GM23338 (cell line): Measurements from ENCODE around the gene CCNK. TPM values are rescaled to one million over a fixed set of nuclear protein-coding genes. Genes with fewer than 3 reads are reported as not detected.
A peak's percentile ranks its signal among the peaks of the same experiment; 100 is the strongest.

Experiments used
- ATAC-seq: fragments of 200-7000 bp; cut with Tn5 transposase; 3 replicates; pipeline ENCODE4 v1.9.1; 2020
- DNase-seq: peaks from one replicate; pipeline ENCODE4 v3.0.0-alpha.2; 2015; ENCODE audit warnings: low spot score
- H2AFZ ChIP-seq: fragments of 200-600 bp; sonication (generic); 2 replicates; pipeline ENCODE4 v1.8.0; 2016; ENCODE audit warnings: antibody characterized with exemption, mild to moderate bottlenecking, moderate library complexity
- H3F3A ChIP-seq: fragments of 200-600 bp; sonication (generic); replicated peaks from 2 replicates; pipeline ENCODE4 v1.8.0; 2017; ENCODE audit warnings: antibody characterized with exemption, mixed run types, low read depth
- H3K27ac ChIP-seq: fragments of 200-600 bp; sonication (generic); 2 replicates; pipeline ENCODE4 v1.6.1; 2016; ENCODE audit warnings: low read depth
- H3K27me3 ChIP-seq: fragments of 200-600 bp; sonication (generic); 2 replicates; pipeline ENCODE4 v1.8.0; 2016; ENCODE audit warnings: mild to moderate bottlenecking, mixed run types, moderate library complexity; ENCODE audit not compliant: insufficient read depth
- H3K36me3 ChIP-seq: fragments of 200-600 bp; sonication (generic); 2 replicates; pipeline ENCODE4 v1.8.0; 2016; ENCODE audit warnings: mild to moderate bottlenecking; ENCODE audit not compliant: insufficient read depth
- H3K4me1 ChIP-seq: fragments of 200-600 bp; sonication (generic); 2 replicates; pipeline ENCODE4 v1.8.0; 2016; ENCODE audit warnings: mild to moderate bottlenecking, moderate library complexity; ENCODE audit not compliant: insufficient read depth
- H3K4me2 ChIP-seq: fragments of 200-600 bp; sonication (generic); 2 replicates; pipeline ENCODE4 v1.7.1; 2017; ENCODE audit warnings: mixed run types
- H3K4me3 ChIP-seq: fragments of 200-600 bp; sonication (generic); 2 replicates; pipeline ENCODE4 v1.6.1; 2016; ENCODE audit warnings: mixed run types
- H3K79me2 ChIP-seq: fragments of 200-600 bp; sonication (generic); replicated peaks from 2 replicates; pipeline ENCODE4 v1.8.0; 2017; ENCODE audit warnings: mild to moderate bottlenecking; ENCODE audit not compliant: insufficient read depth
- H3K9me2 ChIP-seq: fragments of 200-600 bp; sonication (generic); 2 replicates; pipeline ENCODE4 v1.8.0; 2017; ENCODE audit not compliant: insufficient read depth
- H4K20me1 ChIP-seq: fragments of 200-600 bp; sonication (generic); replicated peaks from 2 replicates; pipeline ENCODE4 v1.8.0; 2017; ENCODE audit warnings: mild to moderate bottlenecking; ENCODE audit not compliant: insufficient read depth
- H3K27ac Mint-ChIP-seq: 2 replicates; pipeline ENCODE4 v1.8.0; 2020; ENCODE audit warnings: inconsistent platforms, mild to moderate bottlenecking, moderate library complexity, mixed read lengths
- H3K27me3 Mint-ChIP-seq: 3 replicates; pipeline ENCODE4 v1.8.0; 2022; ENCODE audit warnings: low read depth, mild to moderate bottlenecking, moderate library complexity, mixed read lengths, inconsistent platforms; ENCODE audit not compliant: insufficient read depth, poor library complexity
- H3K36me3 Mint-ChIP-seq: 3 replicates; pipeline ENCODE4 v1.8.0; 2021; ENCODE audit warnings: low read depth, mild to moderate bottlenecking, inconsistent platforms, moderate library complexity, mixed read lengths
- H3K4me1 Mint-ChIP-seq: 3 replicates; pipeline ENCODE4 v1.8.0; 2020; ENCODE audit warnings: mild to moderate bottlenecking, inconsistent platforms, mixed read lengths
- H3K4me3 Mint-ChIP-seq: 3 replicates; pipeline ENCODE4 v1.8.0; 2021; ENCODE audit warnings: moderate library complexity, mild to moderate bottlenecking, inconsistent platforms, mixed read lengths
- H3K9me3 Mint-ChIP-seq: 3 replicates; pipeline ENCODE4 v1.8.0; 2020; ENCODE audit warnings: moderate library complexity, mild to moderate bottlenecking, inconsistent platforms, mixed read lengths
- CREB1 ChIP-seq: fragments of 250-450 bp; sonication (Bioruptor Pico); IDR thresholded peaks from 2 replicates; pipeline ENCODE4 v1.5.0; 2020; ENCODE audit warnings: low read depth, mild to moderate bottlenecking, moderate library complexity
- EZH2 ChIP-seq: fragments of 200-600 bp; sonication (generic); IDR thresholded peaks from one replicate; pipeline ENCODE4 v1.8.0; 2017; ENCODE audit warnings: antibody characterized with exemption, mild to moderate bottlenecking, low read depth; ENCODE audit not compliant: unreplicated experiment
- JUNB ChIP-seq: IDR thresholded peaks from one replicate; pipeline ENCODE4 v1.6.1; 2016; ENCODE audit warnings: antibody characterized with exemption; ENCODE audit not compliant: unreplicated experiment
- NANOG ChIP-seq: IDR thresholded peaks from 2 replicates; pipeline ENCODE4 v1.6.1; 2016; ENCODE audit warnings: antibody characterized with exemption, borderline replicate concordance
- POLR2AphosphoS5 ChIP-seq: IDR thresholded peaks from 2 replicates; pipeline ENCODE4 v1.6.1; 2016; ENCODE audit warnings: antibody characterized with exemption, low read depth
- REST ChIP-seq: IDR thresholded peaks from one replicate; pipeline ENCODE4 v1.6.1; 2018; ENCODE audit warnings: antibody characterized with exemption; ENCODE audit not compliant: unreplicated experiment
- STAT1 ChIP-seq: IDR thresholded peaks from one replicate; pipeline ENCODE4 v1.6.1; 2016; ENCODE audit warnings: antibody characterized with exemption; ENCODE audit not compliant: unreplicated experiment
- ZNF114 ChIP-seq: fragments of 250-450 bp; sonication (Bioruptor Pico); IDR thresholded peaks from 2 replicates; pipeline ENCODE4 v1.5.0; 2020; ENCODE audit warnings: mild to moderate bottlenecking, moderate library complexity
- ZNF331 ChIP-seq: fragments of 250-450 bp; sonication (Bioruptor Pico); IDR thresholded peaks from 2 replicates; pipeline ENCODE4 v1.5.0; 2020; ENCODE audit warnings: low read depth, mild to moderate bottlenecking, moderate library complexity
- polyA plus RNA-seq: library from polyadenylated mRNA; unstranded; fragments of >200 nt; fragmentation: Nextera tagmentation; extraction: Ambion mirVana; gene quantifications from 2 replicates; pipeline ENCODE4 v1.2.1, GENCODE V29; 2016
- total RNA-seq: library from RNA; depleted of rRNA; stranded (reverse); fragments of >200 nt; shearing (Covaris generic); gene quantifications from 2 replicates; pipeline ENCODE4 v1.2.3, GENCODE V29; 2014
- TF ChIP-seq, protein P1 (sequence below), 2 experiments: fragments of 200-600 bp in 1 of 2; sonication (generic) in 1 of 2; conservative IDR thresholded peaks; 2 replicates each; pipeline versions ENCODE4 v1.5.1 to v1.6.1; 2016 to 2017; ENCODE audit warnings: antibody characterized with exemption in 2 of 2, low read depth in 2 of 2, mild to moderate bottlenecking in 2 of 2, moderate library complexity in 1 of 2
- TF ChIP-seq, protein P2 (sequence below): IDR thresholded peaks from 2 replicates; pipeline ENCODE4 v1.6.1; 2016; ENCODE audit warnings: antibody characterized with exemption

The CCNK gene
- total and polyA plus RNA-seq, 2 experiments from 2014 or later: 54.0 to 60.6 TPM

DNA sequence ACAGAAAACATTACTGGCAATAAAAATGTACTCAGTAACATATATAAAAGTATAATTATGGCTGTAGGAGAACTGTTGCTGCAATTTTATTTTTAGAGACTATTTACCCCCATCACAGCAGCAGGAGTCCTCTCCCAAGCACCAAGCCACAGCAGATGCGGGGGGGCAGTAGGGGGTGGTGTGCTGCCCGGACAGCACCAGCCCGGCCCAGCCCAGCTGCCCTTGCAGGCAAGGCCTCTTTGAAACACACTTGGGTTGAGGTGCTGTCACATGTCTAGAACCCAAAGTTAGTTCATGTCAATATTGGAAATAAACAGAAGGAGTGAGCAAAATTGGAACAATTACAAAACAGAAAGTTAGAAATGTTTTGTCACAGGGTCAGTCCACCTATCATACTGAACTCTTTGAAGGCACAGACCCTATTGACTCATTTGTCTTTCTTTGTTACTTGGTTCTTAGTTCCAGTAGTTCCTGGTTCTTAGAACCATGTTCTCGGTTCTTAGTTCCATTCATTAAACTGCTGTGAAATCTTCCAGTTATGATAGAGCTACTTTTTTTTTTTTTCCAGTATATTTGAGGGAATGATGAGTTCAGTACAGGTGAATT is 22.7 kb downstream of the CCNK start (continued):
- TF ChIP-seq, protein P1, sequence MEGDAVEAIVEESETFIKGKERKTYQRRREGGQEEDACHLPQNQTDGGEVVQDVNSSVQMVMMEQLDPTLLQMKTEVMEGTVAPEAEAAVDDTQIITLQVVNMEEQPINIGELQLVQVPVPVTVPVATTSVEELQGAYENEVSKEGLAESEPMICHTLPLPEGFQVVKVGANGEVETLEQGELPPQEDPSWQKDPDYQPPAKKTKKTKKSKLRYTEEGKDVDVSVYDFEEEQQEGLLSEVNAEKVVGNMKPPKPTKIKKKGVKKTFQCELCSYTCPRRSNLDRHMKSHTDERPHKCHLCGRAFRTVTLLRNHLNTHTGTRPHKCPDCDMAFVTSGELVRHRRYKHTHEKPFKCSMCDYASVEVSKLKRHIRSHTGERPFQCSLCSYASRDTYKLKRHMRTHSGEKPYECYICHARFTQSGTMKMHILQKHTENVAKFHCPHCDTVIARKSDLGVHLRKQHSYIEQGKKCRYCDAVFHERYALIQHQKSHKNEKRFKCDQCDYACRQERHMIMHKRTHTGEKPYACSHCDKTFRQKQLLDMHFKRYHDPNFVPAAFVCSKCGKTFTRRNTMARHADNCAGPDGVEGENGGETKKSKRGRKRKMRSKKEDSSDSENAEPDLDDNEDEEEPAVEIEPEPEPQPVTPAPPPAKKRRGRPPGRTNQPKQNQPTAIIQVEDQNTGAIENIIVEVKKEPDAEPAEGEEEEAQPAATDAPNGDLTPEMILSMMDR (conservative IDR thresholded peaks at IDR 0.05; ENCODE audit: low read depth in 2 of 2): no peak
- TF ChIP-seq ZNF114 (CRISPR knock-in tag): no peak
- no peak for TF ChIP-seq STAT1
- TF ChIP-seq POLR2AphosphoS5: no peak
- TF ChIP-seq, protein P2, sequence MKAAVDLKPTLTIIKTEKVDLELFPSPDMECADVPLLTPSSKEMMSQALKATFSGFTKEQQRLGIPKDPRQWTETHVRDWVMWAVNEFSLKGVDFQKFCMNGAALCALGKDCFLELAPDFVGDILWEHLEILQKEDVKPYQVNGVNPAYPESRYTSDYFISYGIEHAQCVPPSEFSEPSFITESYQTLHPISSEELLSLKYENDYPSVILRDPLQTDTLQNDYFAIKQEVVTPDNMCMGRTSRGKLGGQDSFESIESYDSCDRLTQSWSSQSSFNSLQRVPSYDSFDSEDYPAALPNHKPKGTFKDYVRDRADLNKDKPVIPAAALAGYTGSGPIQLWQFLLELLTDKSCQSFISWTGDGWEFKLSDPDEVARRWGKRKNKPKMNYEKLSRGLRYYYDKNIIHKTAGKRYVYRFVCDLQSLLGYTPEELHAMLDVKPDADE: no peak
- no peak for TF ChIP-seq ZNF331 (CRISPR knock-in tag)
- TF ChIP-seq JUNB: no peak
- TF ChIP-seq EZH2: no peak
- TF ChIP-seq REST: no peak
- no peak for TF ChIP-seq NANOG
- no peak for TF ChIP-seq CREB1 (CRISPR knock-in tag)

GRCh38 chr14:99505089-99505488 is 23.9 kb downstream of the CCNK start:
- H3K4me1 ChIP-seq: peaks cover 23% of the 10 kb centered on the region
- H4K20me1 ChIP-seq: peaks cover 3% of the 10 kb centered on the region; the same call in 1 of the 2 replicates
- H2AFZ ChIP-seq: no peak overlapping the region
- Mint-ChIP-seq H3K4me1 (peaks cover 18% of the 10 kb centered on the region), H3K36me3 (peaks cover 79% of the 10 kb centered on the region), H3K27me3 (peaks cover 4% of the 10 kb centered on the region), H3K4me3 (no peak overlapping the region), H3K9me3 (no peaks in the 10 kb centered on the region), H3K27ac (no peak overlapping the region; the same call in 1 of the 2 replicates)
- H3K4me3 ChIP-seq: no peak overlapping the region
- ATAC-seq (no peak), DNase-seq (no peak)
- H3K27me3 ChIP-seq: no peaks in the 10 kb centered on the region
- H3K36me3 ChIP-seq: peaks cover 42% of the 10 kb centered on the region
- H3K79me2 ChIP-seq: no peaks in the 10 kb centered on the region
- H3K27ac ChIP-seq: peak overlapping the region; percentile 55; the same call in 1 of the 2 replicates
- no peak for TF ChIP-seq ZNF331 (CRISPR knock-in tag)
- H3K4me2 ChIP-seq: no peak overlapping the region
- peaks cover 11% of the 10 kb centered on the region; the same call in 1 of the 2 replicates for H3F3A ChIP-seq
- H3K9me2 ChIP-seq: no peaks in the 10 kb centered on the region
